OCI-LY3 (cell line): ENCODE results near the gene TPCN1.

ENCODE experiments used
- CTCF ChIP-seq: fragments of 200-600, 300-600 bp; sonication (generic); IDR thresholded peaks from 2 replicates; pipeline ENCODE4 v1.5.1; 2014; ENCODE audit warnings: antibody characterized with exemption, low read length, low read depth
- EZH2phosphoT487 ChIP-seq: fragments of 200-600 bp; shearing (Covaris generic); IDR thresholded peaks from 2 replicates; pipeline ENCODE4 v1.6.1; 2018; ENCODE audit warnings: antibody characterized with exemption, mixed run types, low read depth

GRCh38 chr12:113208041-113208934 is 13.0 kb upstream of the TPCN1 start:
- no peak for TF ChIP-seq CTCF
- no peak for TF ChIP-seq EZH2phosphoT487
